HepG2 (cell line): ENCODE measurements around the gene SDK1. TPM values are rescaled to one million over a fixed set of nuclear protein-coding genes. Genes with fewer than 3 reads are reported as not detected.

Experiments used
- ATAC-seq: fragments of 200-7000 bp; cut with Tn5 transposase; 3 replicates; pipeline ENCODE4 v1.9.1; 2020; ENCODE audit warnings: mild to moderate bottlenecking, moderate library complexity
- BruUV-seq: library from RNA; stranded (reverse); fragments of 400-500 nt; replicated peaks from 2 replicates; lab custom pipeline; 2021; lab: Mats Ljungman, UMichigan
- CTCF ChIA-PET: fragments of 300-600 bp; formaldehyde crosslinking; extraction: SDS; loops from one replicate; lab custom pipeline; 2021; ENCODE audit warnings: low total read pairs, inconsistent platforms, low intra/inter-chr PET ratio; lab: Yijun Ruan, JAX
- POLR2A ChIA-PET: fragments of 350-600 bp; sonication (Branson Sonifier 250); formaldehyde crosslinking; loops from one replicate; lab custom pipeline; 2020; ENCODE audit warnings: antibody characterized with exemption, inconsistent platforms; lab: Yijun Ruan, JAX
- DNase-seq: peaks from one replicate; pipeline ENCODE4 v3.0.0-alpha.2; 2015; ENCODE audit warnings: low spot score
- FAIRE-seq: peaks from 3 replicates; lab custom pipeline; 2011; peaks lifted over from hg19 to GRCh38; lab: Jason Lieb, UNC
- H2AFZ ChIP-seq: one replicate; pipeline ENCODE4 v1.6.1; 2011; ENCODE audit warnings: low read length, inconsistent platforms
- H3K27ac ChIP-seq: fragments of 300-600 bp; 3 replicates; pipeline ENCODE4 v1.8.0; 2011; ENCODE audit warnings: mixed run types, mild to moderate bottlenecking, mixed read lengths, low read length, inconsistent platforms; ENCODE audit not compliant: insufficient read depth; ENCODE audit errors: extremely low read length
- H3K27me3 ChIP-seq, 2 experiments: fragments of 200-600 bp in 1 of 2; 2 replicates in 1 of 2; 3 replicates in 1 of 2; pipeline versions ENCODE4 v1.6.0 to v1.8.0; 2011; ENCODE audit warnings: low read length in 2 of 2, mild to moderate bottlenecking in 2 of 2, moderate library complexity in 2 of 2, inconsistent platforms in 1 of 2; ENCODE audit not compliant: insufficient read depth in 2 of 2, control insufficient read depth in 1 of 2
- H3K36me3 ChIP-seq, 2 experiments: fragments of 200-600 bp in 1 of 2; replicated peaks in 1 of 2; 2 replicates in 1 of 2; 3 replicates in 1 of 2; pipeline versions ENCODE4 v1.5.1 to v1.8.0; 2011; ENCODE audit warnings: low read length in 2 of 2, inconsistent platforms in 1 of 2; ENCODE audit not compliant: insufficient read depth in 2 of 2, control insufficient read depth in 1 of 2
- H3K4me1 ChIP-seq: 2 replicates; pipeline ENCODE4 v1.5.1; 2012; ENCODE audit warnings: low read length, inconsistent platforms; ENCODE audit not compliant: insufficient read depth
- H3K4me2 ChIP-seq: 2 replicates; pipeline ENCODE4 v1.6.0; 2011; ENCODE audit warnings: low read depth, low read length, inconsistent platforms
- H3K4me3 ChIP-seq, 3 experiments: fragments of 200-600 bp in 1 of 3; sonication (generic), shearing (Covaris generic) in 1 of 3; replicated peaks in 1 of 3; 2 replicates each; pipeline ENCODE4 v1.5.1; 2011 to 2016; ENCODE audit warnings: low read length in 3 of 3, inconsistent platforms in 2 of 3, low read depth in 2 of 3, mild to moderate bottlenecking in 2 of 3, control low read depth in 1 of 3, mixed read lengths in 1 of 3; ENCODE audit not compliant: insufficient read depth in 1 of 3
- H3K79me2 ChIP-seq: one replicate; pipeline ENCODE4 v1.6.1; 2011; ENCODE audit warnings: low read length, inconsistent platforms; ENCODE audit not compliant: insufficient read depth
- H3K9ac ChIP-seq: 2 replicates; pipeline ENCODE4 v1.6.0; 2011; ENCODE audit warnings: mild to moderate bottlenecking, low read depth, low read length, inconsistent platforms; ENCODE audit not compliant: insufficient read depth
- H3K9me3 ChIP-seq: 2 replicates; pipeline ENCODE4 v1.5.1; 2012; ENCODE audit warnings: mild to moderate bottlenecking, low read length
- H4K20me1 ChIP-seq: 2 replicates; pipeline ENCODE4 v1.6.0; 2011; ENCODE audit warnings: inconsistent platforms, mild to moderate bottlenecking, low read length, moderate library complexity; ENCODE audit not compliant: insufficient read depth
- ARID2 ChIP-seq: sonication (generic); formaldehyde crosslinking; IDR thresholded peaks from 2 replicates; pipeline ENCODE4 v1.8.1; 2022; ENCODE audit warnings: mild to moderate bottlenecking, missing genetic modification reagents, borderline replicate concordance
- FOXA3 ChIP-seq: IDR thresholded peaks from 2 replicates; pipeline ENCODE4 v1.6.1; 2016; ENCODE audit warnings: missing genetic modification reagents, missing compliant biosample characterization
- HCFC1 ChIP-seq: fragments of 150-350 bp; IDR thresholded peaks from 2 replicates; pipeline ENCODE4 v1.6.1; 2014; ENCODE audit warnings: low read depth, low read length
- MYNN ChIP-seq: sonication (generic); formaldehyde crosslinking; IDR thresholded peaks from 2 replicates; pipeline ENCODE4 v1.4.0; 2020; ENCODE audit warnings: mild to moderate bottlenecking, low read depth, missing genetic modification reagents
- NCOA1 ChIP-seq: sonication (generic); formaldehyde crosslinking; IDR thresholded peaks from 2 replicates; pipeline ENCODE4 v1.9.0; 2021; ENCODE audit warnings: missing genetic modification reagents
- PHF21A ChIP-seq: sonication (generic); formaldehyde crosslinking; IDR thresholded peaks from 2 replicates; pipeline ENCODE4 v1.5.0; 2020; ENCODE audit warnings: mild to moderate bottlenecking, missing genetic modification reagents
- POGZ ChIP-seq: sonication (generic); formaldehyde crosslinking; IDR thresholded peaks from 2 replicates; pipeline ENCODE4 v1.4.0; 2020; ENCODE audit warnings: mild to moderate bottlenecking, missing genetic modification reagents
- U2AF2 ChIP-seq: fragments of 200-400 bp; formaldehyde crosslinking; IDR thresholded peaks from 2 replicates; pipeline ENCODE4 v1.6.1; 2017; ENCODE audit warnings: low read depth, mild to moderate bottlenecking, low read length
- ZBTB25 ChIP-seq: IDR thresholded peaks from 2 replicates; pipeline ENCODE4 v1.6.1; 2018; ENCODE audit warnings: missing genetic modification reagents
- ZNF260 ChIP-seq: sonication (generic); formaldehyde crosslinking; IDR thresholded peaks from 2 replicates; pipeline ENCODE4 v1.4.0; 2020; ENCODE audit warnings: missing genetic modification reagents, low read depth, mild to moderate bottlenecking, borderline replicate concordance
- ZNF572 ChIP-seq: sonication (generic); formaldehyde crosslinking; IDR thresholded peaks from 2 replicates; pipeline ENCODE4 v1.5.1; 2020; ENCODE audit warnings: mild to moderate bottlenecking, missing genetic modification reagents
- ZNF644 ChIP-seq: IDR thresholded peaks from 2 replicates; pipeline ENCODE4 v1.6.1; 2016; ENCODE audit warnings: low read depth
- ZNF713 ChIP-seq: sonication (generic); formaldehyde crosslinking; IDR thresholded peaks from 2 replicates; pipeline ENCODE4 v1.4.0; 2020; ENCODE audit warnings: mild to moderate bottlenecking, missing genetic modification reagents
- ZNF83 ChIP-seq: sonication (generic); formaldehyde crosslinking; IDR thresholded peaks from 2 replicates; pipeline ENCODE4 v1.4.0; 2020; ENCODE audit warnings: missing genetic modification reagents, mild to moderate bottlenecking, borderline replicate concordance
- WGBS: methylation state at CpG from one replicate; pipeline ENCODE4 v1.1.6; 2017; ENCODE audit warnings: low lambda C conversion rate; 5-methylcytosine and 5-hydroxymethylcytosine counted together
- in situ Hi-C: cut with HindIII; loops from 2 replicates; pipeline ENCODE4 v1.10.0; 2017; ENCODE audit warnings: low pct_unique_long_range_greater_than_20kb; ENCODE audit not compliant: extremely low pct_ligation_motif_present
- intact Hi-C: fragments of 100-400 bp; cut with micrococcal nuclease; formaldehyde crosslinking; loops from one replicate; pipeline ENCODE4 v1.10.0; 2022; ENCODE audit not compliant: unreplicated experiment
- polyA plus RNA-seq, 8 experiments: library from polyadenylated mRNA; depleted of rRNA in 3 of 8; stranded (reverse) in 7 of 8; unstranded in 1 of 8; fragments of >200 nt; fragmentation: Illumina TruSeq in 4 of 8; extraction: Trizol in 4 of 8; gene quantifications; 2 replicates each; pipeline versions ENCODE4 v1.2.1 to v1.2.3, GENCODE V29; 2011 to 2016; ENCODE audit warnings: low read depth in 4 of 8, missing spikeins in 1 of 8, mixed read lengths in 1 of 8; ENCODE audit not compliant: insufficient read depth in 1 of 8
- total RNA-seq, 5 experiments: library from RNA; depleted of rRNA; stranded (reverse); fragments of >200 nt; fragmentation: Illumina TruSeq; extraction: Trizol; gene quantifications; 2 replicates each; pipeline ENCODE4 v1.2.3, GENCODE V29; 2016; ENCODE audit warnings: low read depth in 1 of 5
- TF ChIP-seq, protein P1 (sequence below): sonication (generic); formaldehyde crosslinking; IDR thresholded peaks from 2 replicates; pipeline ENCODE4 v1.4.0; 2020; ENCODE audit warnings: missing genetic modification reagents, borderline replicate concordance

Gene SDK1
- total and polyA plus RNA-seq, 2 of the 13 experiments (the other 11 are each of a cell fraction or from before 2014, with no cell fraction given), result 0.35 to 2.4 TPM

- Histone ChIP-seq H3K36me3 (no peaks in the 10 kb centered on the region), H3K4me1 (no peaks in the 10 kb centered on the region), H3K27me3 (no peaks in the 10 kb centered on the region), H3K79me2 (no peaks in the 10 kb centered on the region), H3K4me2 (no peak overlapping the region), H3K9me3 (no peaks in the 10 kb centered on the region), H4K20me1 (no peaks in the 10 kb centered on the region), H3K9ac (no peak overlapping the region), H3K27ac (no peak overlapping the region), H3K4me3 (no peak overlapping the region), H2AFZ (no peak overlapping the region)
- TF ChIP-seq PHF21A (no peak), POGZ (CRISPR knock-in tag) (no peak), ZBTB25 (CRISPR knock-in tag) (no peak), ZNF83 (no peak), ARID2 (no peak), ZNF644 (no peak), FOXA3 (CRISPR knock-in tag) (no peak), ZNF713 (CRISPR knock-in tag) (no peak), ZNF572 (CRISPR knock-in tag) (no peak), MYNN (CRISPR knock-in tag) (no peak), U2AF2 (no peak), HCFC1 (no peak), ZNF260 (CRISPR knock-in tag) (no peak), NCOA1 (CRISPR knock-in tag) (no peak)
- TF ChIP-seq, protein P1, sequence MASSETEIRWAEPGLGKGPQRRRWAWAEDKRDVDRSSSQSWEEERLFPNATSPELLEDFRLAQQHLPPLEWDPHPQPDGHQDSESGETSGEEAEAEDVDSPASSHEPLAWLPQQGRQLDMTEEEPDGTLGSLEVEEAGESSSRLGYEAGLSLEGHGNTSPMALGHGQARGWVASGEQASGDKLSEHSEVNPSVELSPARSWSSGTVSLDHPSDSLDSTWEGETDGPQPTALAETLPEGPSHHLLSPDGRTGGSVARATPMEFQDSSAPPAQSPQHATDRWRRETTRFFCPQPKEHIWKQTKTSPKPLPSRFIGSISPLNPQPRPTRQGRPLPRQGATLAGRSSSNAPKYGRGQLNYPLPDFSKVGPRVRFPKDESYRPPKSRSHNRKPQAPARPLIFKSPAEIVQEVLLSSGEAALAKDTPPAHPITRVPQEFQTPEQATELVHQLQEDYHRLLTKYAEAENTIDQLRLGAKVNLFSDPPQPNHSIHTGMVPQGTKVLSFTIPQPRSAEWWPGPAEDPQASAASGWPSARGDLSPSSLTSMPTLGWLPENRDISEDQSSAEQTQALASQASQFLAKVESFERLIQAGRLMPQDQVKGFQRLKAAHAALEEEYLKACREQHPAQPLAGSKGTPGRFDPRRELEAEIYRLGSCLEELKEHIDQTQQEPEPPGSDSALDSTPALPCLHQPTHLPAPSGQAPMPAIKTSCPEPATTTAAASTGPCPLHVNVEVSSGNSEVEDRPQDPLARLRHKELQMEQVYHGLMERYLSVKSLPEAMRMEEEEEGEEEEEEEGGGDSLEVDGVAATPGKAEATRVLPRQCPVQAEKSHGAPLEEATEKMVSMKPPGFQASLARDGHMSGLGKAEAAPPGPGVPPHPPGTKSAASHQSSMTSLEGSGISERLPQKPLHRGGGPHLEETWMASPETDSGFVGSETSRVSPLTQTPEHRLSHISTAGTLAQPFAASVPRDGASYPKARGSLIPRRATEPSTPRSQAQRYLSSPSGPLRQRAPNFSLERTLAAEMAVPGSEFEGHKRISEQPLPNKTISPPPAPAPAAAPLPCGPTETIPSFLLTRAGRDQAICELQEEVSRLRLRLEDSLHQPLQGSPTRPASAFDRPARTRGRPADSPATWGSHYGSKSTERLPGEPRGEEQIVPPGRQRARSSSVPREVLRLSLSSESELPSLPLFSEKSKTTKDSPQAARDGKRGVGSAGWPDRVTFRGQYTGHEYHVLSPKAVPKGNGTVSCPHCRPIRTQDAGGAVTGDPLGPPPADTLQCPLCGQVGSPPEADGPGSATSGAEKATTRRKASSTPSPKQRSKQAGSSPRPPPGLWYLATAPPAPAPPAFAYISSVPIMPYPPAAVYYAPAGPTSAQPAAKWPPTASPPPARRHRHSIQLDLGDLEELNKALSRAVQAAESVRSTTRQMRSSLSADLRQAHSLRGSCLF (CRISPR knock-in tag), result no peak
- 92% methylated on average over 1 of the region's 1 CpG for WGBS
- ATAC-seq (no peak), FAIRE-seq (no peak), DNase-seq (no peak)
- POLR2A ChIA-PET, result no interaction called here
- in situ Hi-C loops, result no loop called here
- CTCF ChIA-PET, result no interaction called here
- intact Hi-C loops, result no loop called here
- BruUV-seq, result no TSS peak
Measured at GRCh38 chr7:3533040-3533439, 232.0 kb downstream of the SDK1 start.
